Neutrophil (primary cell): ENCODE data around the gene EBP.
"Not testable (repeated sequence)": the region's sequence is repeated elsewhere in the genome, so short reads cannot be mapped to it uniquely, and the experiment has no call there.

Experiments used
- H3K27ac ChIP-seq: fragments of 200-600 bp; sonication (generic); 2 replicates; pipeline ENCODE4 v1.5.1; 2016; ENCODE audit warnings: mild to moderate bottlenecking, moderate library complexity
- H3K27me3 ChIP-seq: fragments of 200-600 bp; sonication (generic); 2 replicates; pipeline ENCODE4 v1.6.0; 2016; ENCODE audit warnings: mild to moderate bottlenecking
- H3K36me3 ChIP-seq: fragments of 200-600 bp; sonication (generic); 2 replicates; pipeline ENCODE4 v1.5.1; 2017
- H3K4me1 ChIP-seq, 2 experiments: fragments of 200-600 bp in 1 of 2; sonication (generic) in 1 of 2; 1 replicate in 1 of 2; 2 replicates in 1 of 2; pipeline versions ENCODE4 v1.5.1 to v1.6.1; 2013 to 2016; ENCODE audit warnings: low read depth in 1 of 2, low read length in 1 of 2, mild to moderate bottlenecking in 1 of 2, moderate library complexity in 1 of 2; ENCODE audit not compliant: control insufficient read depth in 1 of 2, insufficient read depth in 1 of 2
- H3K4me3 ChIP-seq, 2 experiments: fragments of 200-600 bp in 1 of 2; sonication (generic) in 1 of 2; 1 replicate in 1 of 2; 2 replicates in 1 of 2; pipeline ENCODE4 v1.5.1; 2013 to 2016; ENCODE audit warnings: low read depth in 1 of 2, low read length in 1 of 2, mild to moderate bottlenecking in 1 of 2, moderate library complexity in 1 of 2
- H3K9me3 ChIP-seq: fragments of 200-600 bp; sonication (generic); 2 replicates; pipeline ENCODE4 v1.5.1; 2016
- CTCF ChIP-seq: fragments of 200-600 bp; sonication (generic); IDR thresholded peaks from 2 replicates; pipeline ENCODE4 v1.5.1; 2016; ENCODE audit warnings: antibody characterized with exemption

EBP gene

DNA sequence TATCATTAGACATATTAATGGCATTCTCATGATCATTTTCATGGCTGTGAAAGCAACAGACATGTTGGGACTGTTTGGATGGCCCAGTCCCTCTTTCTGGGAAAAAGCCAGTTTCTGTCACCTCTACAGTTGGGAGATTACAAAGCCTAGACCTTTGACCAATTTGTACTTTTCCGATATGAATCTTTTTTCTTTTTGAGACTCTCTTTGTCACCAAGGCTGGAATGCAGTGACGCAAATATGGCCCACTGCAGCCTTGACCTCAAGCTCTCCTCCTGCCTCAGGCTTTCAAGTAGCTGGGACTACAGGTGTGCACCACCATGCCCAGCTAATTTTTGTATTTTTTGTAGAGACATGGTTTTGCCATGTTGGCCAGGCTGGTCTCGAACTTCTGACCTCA, 27.3 kb downstream of the EBP start:
- peaks cover 43% of the 10 kb centered on the region for H3K36me3 ChIP-seq
- no peaks in the 10 kb centered on the region for H3K27me3 ChIP-seq
- no peaks in the 10 kb centered on the region for H3K9me3 ChIP-seq
- H3K4me1 ChIP-seq: no peaks in the 10 kb centered on the region
- no peak for TF ChIP-seq CTCF
- H3K4me3 ChIP-seq: no peak overlapping the region
- no peak overlapping the region for H3K27ac ChIP-seq

DNA sequence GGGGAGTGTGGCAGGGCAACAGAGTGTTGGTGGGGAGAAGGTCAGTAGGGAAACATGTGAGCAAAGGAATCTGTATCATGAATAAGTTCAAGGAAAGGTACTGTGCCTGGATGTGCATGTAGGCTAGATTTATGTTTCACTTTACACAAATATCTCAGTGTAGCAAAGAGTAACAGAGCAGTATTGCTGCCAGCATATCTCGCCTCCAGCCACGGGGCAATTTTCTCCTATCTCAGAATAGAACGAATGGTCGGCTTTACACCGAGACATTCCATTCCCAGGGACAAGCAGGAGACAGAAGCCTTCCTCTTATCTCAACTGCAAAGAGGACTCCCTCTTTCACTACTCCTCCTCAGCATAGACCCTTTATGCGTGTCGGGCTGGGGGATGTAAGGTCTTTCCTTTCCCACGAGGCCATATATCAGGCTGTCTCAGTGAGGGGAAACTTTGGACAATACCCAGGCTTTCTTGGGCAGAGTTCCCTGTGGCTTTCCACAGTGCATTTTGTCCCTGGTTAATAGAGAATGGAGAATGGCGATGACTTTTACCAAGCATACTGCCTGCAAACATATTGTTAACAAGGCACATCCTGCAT, 34.2 kb downstream of the EBP start:
- H3K27ac ChIP-seq, H3K4me1 ChIP-seq, H3K9me3 ChIP-seq, H3K27me3 ChIP-seq, H3K4me3 ChIP-seq: not testable (repeated sequence)
- H3K36me3 ChIP-seq: peaks cover 42% of the 10 kb centered on the region

DNA sequence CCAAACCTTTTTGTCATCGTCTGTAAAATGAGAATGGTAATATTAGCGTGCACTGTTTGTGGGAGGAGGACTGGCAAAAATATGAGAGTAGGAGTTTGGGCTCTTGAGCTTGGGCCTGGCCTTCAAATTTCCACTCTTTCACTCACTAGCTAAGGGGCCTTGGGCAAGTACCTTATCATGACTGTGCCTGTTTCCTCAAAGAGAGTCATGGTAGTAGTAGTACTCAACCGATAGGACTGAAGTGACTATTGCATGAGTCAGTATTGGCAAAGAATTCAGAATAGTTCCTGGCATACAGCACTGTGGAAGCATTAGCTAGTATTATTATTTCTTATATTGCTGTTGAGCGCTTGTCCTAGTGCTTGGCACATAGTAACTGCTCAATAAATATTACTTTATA, 36.7 kb downstream of the EBP start:
- H3K27ac ChIP-seq: no peak overlapping the region
- H3K27me3 ChIP-seq: no peaks in the 10 kb centered on the region
- H3K36me3 ChIP-seq: peaks cover 56% of the 10 kb centered on the region
- no peak for TF ChIP-seq CTCF
- H3K4me1 ChIP-seq: no peaks in the 10 kb centered on the region
- no peaks in the 10 kb centered on the region for H3K9me3 ChIP-seq
- H3K4me3 ChIP-seq: no peak overlapping the region

DNA sequence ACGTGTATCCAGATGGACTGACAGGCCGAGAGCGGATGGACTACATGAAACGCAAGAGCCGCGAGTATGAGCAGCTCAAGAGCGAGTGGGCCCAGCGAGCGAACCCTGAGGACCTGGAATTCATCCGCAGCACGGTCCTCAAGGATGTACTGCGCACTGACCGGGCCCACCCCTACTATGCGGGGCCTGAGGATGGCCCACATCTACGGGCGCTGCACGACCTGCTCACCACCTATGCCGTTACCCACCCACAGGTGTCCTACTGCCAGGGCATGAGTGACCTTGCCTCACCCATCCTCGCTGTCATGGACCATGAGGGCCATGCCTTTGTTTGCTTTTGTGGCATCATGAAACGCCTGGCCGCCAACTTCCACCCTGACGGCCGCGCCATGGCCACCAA, 38.0 kb downstream of the EBP start:
- Histone ChIP-seq H3K4me1 (no peaks in the 10 kb centered on the region), H3K27me3 (no peaks in the 10 kb centered on the region), H3K9me3 (no peaks in the 10 kb centered on the region), H3K27ac (no peak overlapping the region), H3K36me3 (peaks cover 62% of the 10 kb centered on the region), H3K4me3 (no peak overlapping the region)
- no peak for TF ChIP-seq CTCF

DNA sequence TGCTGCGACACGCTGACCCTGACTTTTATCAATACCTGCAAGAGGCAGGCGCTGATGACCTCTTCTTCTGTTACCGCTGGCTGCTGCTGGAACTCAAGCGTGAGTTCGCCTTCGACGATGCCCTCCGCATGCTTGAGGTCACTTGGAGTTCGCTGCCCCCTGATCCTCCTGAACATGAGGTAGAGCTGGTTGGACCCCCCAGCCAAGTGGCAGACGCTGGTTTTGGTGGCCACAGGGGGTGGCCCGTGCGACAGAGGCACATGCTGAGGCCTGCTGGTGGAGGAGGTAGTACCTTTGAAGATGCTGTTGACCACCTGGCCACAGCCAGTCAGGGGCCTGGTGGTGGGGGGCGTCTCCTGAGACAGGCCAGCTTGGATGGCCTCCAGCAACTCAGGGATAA, 38.4 kb downstream of the EBP start:
- peaks cover 58% of the 10 kb centered on the region for H3K36me3 ChIP-seq
- H3K27me3 ChIP-seq: no peaks in the 10 kb centered on the region
- TF ChIP-seq CTCF: no peak
- H3K4me1 ChIP-seq: no peaks in the 10 kb centered on the region
- H3K4me3 ChIP-seq: no peak overlapping the region
- no peak overlapping the region for H3K27ac ChIP-seq
- H3K9me3 ChIP-seq: no peaks in the 10 kb centered on the region

- H3K9me3 ChIP-seq: no peaks in the 10 kb centered on the region
- no peak overlapping the region for H3K27ac ChIP-seq
- peaks cover 52% of the 10 kb centered on the region for H3K36me3 ChIP-seq
- TF ChIP-seq CTCF: no peak
- H3K4me1 ChIP-seq: no peaks in the 10 kb centered on the region
- no peak overlapping the region for H3K4me3 ChIP-seq
- no peaks in the 10 kb centered on the region for H3K27me3 ChIP-seq
Measured at GRCh38 chrX:48560681-48561080, 39.1 kb downstream of the EBP start.
